ENCODE measurements around the gene SELL. TPM values are rescaled to one million over a fixed set of nuclear protein-coding genes. Genes with fewer than 3 reads are reported as not detected.

Gene SELL
- total RNA-seq, 6 experiments from 2014 or later: 0.80 to 4.5 (median 2.2) TPM

DNA sequence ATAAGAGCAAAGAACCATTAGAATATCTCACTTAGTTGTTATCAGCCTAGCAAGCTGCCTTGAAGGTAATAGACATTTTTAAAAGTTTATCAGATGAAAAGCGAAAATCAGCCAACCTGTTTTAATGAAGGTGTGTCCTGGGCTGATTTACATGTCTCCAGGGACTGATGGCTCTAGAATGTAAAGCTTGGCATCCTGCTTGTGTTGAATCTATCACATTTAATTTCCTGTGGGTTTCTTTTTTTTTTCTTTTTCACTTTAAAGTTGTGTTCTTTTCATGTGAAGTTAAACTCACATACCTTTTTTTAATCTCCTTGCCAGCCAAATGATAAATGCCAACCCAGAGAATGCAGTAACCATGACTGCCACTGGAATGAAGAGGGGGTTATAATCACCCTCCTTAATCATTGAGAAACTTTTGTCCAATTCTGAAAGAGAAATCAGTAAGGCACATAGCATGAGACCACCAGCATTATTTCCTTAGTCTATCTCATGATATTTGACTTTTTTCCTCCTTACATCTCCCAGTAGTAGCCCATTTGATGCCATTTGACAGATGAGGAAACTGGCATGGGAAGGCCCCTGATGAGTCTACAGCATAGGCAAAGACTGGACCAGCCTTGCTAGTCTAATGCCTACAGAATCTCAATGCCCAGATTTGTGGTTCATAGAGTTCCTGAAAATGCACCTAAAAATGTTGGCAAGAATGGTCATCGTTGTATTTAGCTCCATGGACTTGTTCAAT, 10.0 kb downstream of the SELL start:
- intact Hi-C loops (cut with DNase I): loop anchor here in 1 of 2 donors (10.0 kb wide), 1 partner anchor 87 kb away; no protein-coding TSS in a partner anchor
- Histone ChIP-seq H3K27ac (no peak overlapping the region), H3K9me3 (no peaks in the 10 kb centered on the region), H3K4me3 (no peak overlapping the region), H3K36me3 (no peaks in the 10 kb centered on the region), H3K27me3 (no peaks in the 10 kb centered on the region), H3K4me1 (no peaks in the 10 kb centered on the region)
- DNase-seq: no peak
- ATAC-seq: no peak
- TF ChIP-seq POLR2A (IDR thresholded peaks at IDR 0.05): no peak
- TF ChIP-seq, protein P1, sequence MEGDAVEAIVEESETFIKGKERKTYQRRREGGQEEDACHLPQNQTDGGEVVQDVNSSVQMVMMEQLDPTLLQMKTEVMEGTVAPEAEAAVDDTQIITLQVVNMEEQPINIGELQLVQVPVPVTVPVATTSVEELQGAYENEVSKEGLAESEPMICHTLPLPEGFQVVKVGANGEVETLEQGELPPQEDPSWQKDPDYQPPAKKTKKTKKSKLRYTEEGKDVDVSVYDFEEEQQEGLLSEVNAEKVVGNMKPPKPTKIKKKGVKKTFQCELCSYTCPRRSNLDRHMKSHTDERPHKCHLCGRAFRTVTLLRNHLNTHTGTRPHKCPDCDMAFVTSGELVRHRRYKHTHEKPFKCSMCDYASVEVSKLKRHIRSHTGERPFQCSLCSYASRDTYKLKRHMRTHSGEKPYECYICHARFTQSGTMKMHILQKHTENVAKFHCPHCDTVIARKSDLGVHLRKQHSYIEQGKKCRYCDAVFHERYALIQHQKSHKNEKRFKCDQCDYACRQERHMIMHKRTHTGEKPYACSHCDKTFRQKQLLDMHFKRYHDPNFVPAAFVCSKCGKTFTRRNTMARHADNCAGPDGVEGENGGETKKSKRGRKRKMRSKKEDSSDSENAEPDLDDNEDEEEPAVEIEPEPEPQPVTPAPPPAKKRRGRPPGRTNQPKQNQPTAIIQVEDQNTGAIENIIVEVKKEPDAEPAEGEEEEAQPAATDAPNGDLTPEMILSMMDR (IDR thresholded peaks at IDR 0.05): no peak
- WGBS (ENCODE audit: insufficient coverage, low coverage, low lambda C conversion rate, missing lambda C conversion rate): 76% methylated on average over 2 of the region's 2 CpGs

DNA sequence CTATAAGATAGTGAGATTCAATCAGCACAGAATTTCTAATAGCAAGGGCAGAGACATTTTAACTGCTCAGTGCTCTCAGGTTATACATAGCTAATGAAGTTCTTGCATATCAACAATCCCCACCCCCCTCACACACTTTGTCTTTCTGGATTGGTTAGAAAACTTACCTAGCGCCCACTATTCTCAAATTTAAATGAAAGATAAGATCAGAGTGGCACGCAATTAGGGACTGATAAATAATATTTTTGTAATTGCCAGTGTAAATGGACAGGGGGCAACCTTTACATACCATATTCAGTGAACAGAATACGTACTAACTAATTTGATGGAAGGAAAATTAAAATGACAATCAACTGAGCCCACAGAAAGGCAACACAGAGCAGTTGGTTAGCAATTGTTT, 11.7 kb downstream of the SELL start:
- WGBS (ENCODE audit: insufficient coverage, low coverage, low lambda C conversion rate, missing lambda C conversion rate): 33% methylated on average over 3 of the region's 3 CpGs

DNA sequence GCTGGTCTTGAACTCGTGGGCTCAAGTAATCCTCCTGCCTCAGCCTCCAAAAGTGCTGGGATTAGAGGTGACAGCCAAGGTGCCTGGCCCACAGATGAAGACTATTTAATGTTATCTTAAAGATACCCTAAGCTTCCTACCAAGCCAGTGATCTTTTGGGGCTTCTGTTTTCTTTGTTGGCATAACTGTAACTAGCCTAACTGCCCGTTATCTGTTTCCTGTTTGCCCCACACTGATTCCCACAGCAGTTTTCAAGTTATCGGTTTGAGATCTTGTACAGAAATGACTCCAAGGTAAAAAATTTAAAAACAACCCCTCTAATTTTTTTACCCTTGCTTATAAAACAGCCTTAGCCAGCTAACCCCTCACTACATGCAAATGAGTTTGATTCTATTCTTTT, 12.4 kb downstream of the SELL start:
- H3K4me3 ChIP-seq: no peak overlapping the region
- TF ChIP-seq, protein P1 (IDR thresholded peaks at IDR 0.05): no peak
- no peak for TF ChIP-seq POLR2A (IDR thresholded peaks at IDR 0.05)
- no peak overlapping the region for H3K27ac ChIP-seq
- ATAC-seq (no peak), DNase-seq (no peak)
- H3K9me3 ChIP-seq: no peaks in the 10 kb centered on the region
- no peaks in the 10 kb centered on the region for H3K36me3 ChIP-seq
- H3K4me1 ChIP-seq: no peaks in the 10 kb centered on the region
- WGBS (ENCODE audit: insufficient coverage, low coverage, low lambda C conversion rate, missing lambda C conversion rate): 37% methylated on average over 3 of the region's 3 CpGs
- intact Hi-C loops (cut with DNase I): no loop called here
- H3K27me3 ChIP-seq: no peaks in the 10 kb centered on the region

More for the DNA sequence above, 11.7 kb downstream of the SELL start:
- Histone ChIP-seq H3K4me1 (no peaks in the 10 kb centered on the region), H3K27ac (no peak overlapping the region), H3K27me3 (no peaks in the 10 kb centered on the region), H3K36me3 (no peaks in the 10 kb centered on the region), H3K9me3 (no peaks in the 10 kb centered on the region), H3K4me3 (no peak overlapping the region)
- intact Hi-C loops (cut with DNase I): loop anchor here in 1 of 2 donors (10.0 kb wide), 1 partner anchor 85 kb away; no protein-coding TSS in a partner anchor
- no peak for TF ChIP-seq POLR2A (IDR thresholded peaks at IDR 0.05)
- TF ChIP-seq, protein P1 (IDR thresholded peaks at IDR 0.05): peak in 1 of 4 donors; percentile 10
- peak in 1 of 4 donors; percentile 30 for ATAC-seq
- DNase-seq: no peak

DNA sequence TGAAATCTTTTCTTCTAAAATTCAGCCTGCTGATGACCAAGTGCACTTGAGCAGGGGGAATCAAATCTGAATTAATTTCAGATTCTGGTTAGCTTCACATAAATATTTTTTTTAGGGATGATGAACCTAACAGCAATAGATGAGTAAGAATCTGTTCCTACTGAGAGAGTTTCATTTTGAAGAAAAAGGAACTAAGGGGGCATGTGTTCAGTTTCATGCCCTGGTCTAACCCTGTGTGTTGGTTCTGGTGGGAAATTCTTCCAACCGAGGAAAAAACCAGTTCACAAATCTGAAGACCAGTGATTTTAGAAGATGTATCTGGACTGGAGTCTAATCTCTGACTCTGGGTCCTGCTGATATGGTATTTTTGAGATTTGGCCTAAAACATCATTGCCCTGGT, 13.7 kb downstream of the SELL start:
- Histone ChIP-seq H3K9me3 (no peaks in the 10 kb centered on the region), H3K27ac (no peak overlapping the region), H3K4me3 (no peak overlapping the region), H3K4me1 (no peaks in the 10 kb centered on the region), H3K27me3 (no peaks in the 10 kb centered on the region), H3K36me3 (no peaks in the 10 kb centered on the region)
- DNase-seq (no peak), ATAC-seq (peak in 3 of 4 donors; percentile 22 to 54 (median 44))
- no peak for TF ChIP-seq POLR2A (IDR thresholded peaks at IDR 0.05)
- TF ChIP-seq, protein P1 (IDR thresholded peaks at IDR 0.05): no peak
- intact Hi-C loops (cut with DNase I): no loop called here
- WGBS (ENCODE audit: insufficient coverage, low coverage, low lambda C conversion rate, missing lambda C conversion rate): 17% methylated on average over 1 of the region's 1 CpG
